GM12864 (cell line): ENCODE results near the gene TBX10.

ENCODE experiments used
- DNase-seq: peaks from one replicate; pipeline ENCODE4 v3.0.0-alpha.2; 2011; ENCODE audit warnings: low read depth
- H3K4me3 ChIP-seq: 2 replicates; pipeline ENCODE4 v1.5.1; 2011; ENCODE audit warnings: mild to moderate bottlenecking, low read depth, low read length, control low read depth
- CTCF ChIP-seq: IDR thresholded peaks from 2 replicates; pipeline ENCODE4 v1.5.1; 2011; ENCODE audit warnings: low read depth, mild to moderate bottlenecking, moderate library complexity, low read length, control low read depth, inconsistent platforms; ENCODE audit errors: missing control alignments

Gene TBX10

GRCh38 chr11:67674442-67674871, 34.9 kb upstream of the TBX10 start, which contains the start of gene ALDH3B2:
Gene ALDH3B2 (minus strand): TSS chr11:67674623. CDS start chr11:67666935, 7,688 bp downstream.
- TF ChIP-seq CTCF: no peak
- no peak for DNase-seq
- H3K4me3 ChIP-seq: no peak within 1 kb of the TSS

- no peak for DNase-seq
- TF ChIP-seq CTCF: no peak
Measured at GRCh38 chr11:67673902-67674301, 34.3 kb upstream of the TBX10 start.

GRCh38 chr11:67673358-67673757, 33.8 kb upstream of the TBX10 start:
- no peak for TF ChIP-seq CTCF
- no peak for DNase-seq
- no peak overlapping the region for H3K4me3 ChIP-seq

More at GRCh38 chr11:67673902-67674301, 34.3 kb upstream of the TBX10 start:
- H3K4me3 ChIP-seq: no peak overlapping the region

- DNase-seq: no peak
- TF ChIP-seq CTCF: no peak
- H3K4me3 ChIP-seq: no peak overlapping the region
Measured at GRCh38 chr11:67671211-67671520, 31.6 kb upstream of the TBX10 start.

- H3K4me3 ChIP-seq: no peak overlapping the region
- TF ChIP-seq CTCF: no peak
- no peak for DNase-seq
Measured at GRCh38 chr11:67670316-67671210, 31.0 kb upstream of the TBX10 start.

GRCh38 chr11:67668192-67668551, 28.6 kb upstream of the TBX10 start:
- no peak overlapping the region for H3K4me3 ChIP-seq
- no peak for DNase-seq
- TF ChIP-seq CTCF: no peak
